Medulla oblongata (tissue), 1 donor: ENCODE measurements around the gene CPEB2.

Source experiments
- DNase-seq: peaks from one replicate; pipeline ENCODE4 v3.0.0-alpha.2; 2015; ENCODE audit errors: extremely low spot score

The CPEB2 gene

DNA sequence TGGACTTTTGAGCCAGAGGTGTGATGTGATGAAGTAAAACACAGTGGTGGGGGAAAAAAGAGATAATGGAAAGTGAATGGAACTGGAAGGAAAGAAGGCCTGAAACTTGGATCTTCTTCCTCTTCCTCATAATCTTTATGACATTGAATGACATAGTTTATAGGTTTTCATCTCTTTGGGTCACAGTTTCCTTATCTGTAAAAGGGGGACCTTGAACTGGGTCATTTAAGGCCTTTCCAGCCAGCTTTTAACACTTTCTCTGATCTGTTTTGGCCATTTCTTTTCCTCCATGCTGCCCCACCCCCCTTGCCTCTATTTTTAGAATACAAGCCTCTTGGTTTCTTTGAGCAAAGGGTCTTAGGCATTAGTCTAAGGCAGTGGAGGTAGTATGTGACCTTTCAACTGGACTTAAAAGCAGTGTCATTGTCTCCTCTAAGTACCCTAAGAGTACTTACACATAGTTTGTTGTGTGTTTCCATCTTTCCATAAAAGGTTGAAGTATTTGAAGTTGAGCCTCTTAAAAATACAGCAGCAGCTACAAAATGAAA, 7.8 kb downstream of the CPEB2 start:
- no peak for DNase-seq

- no peak for DNase-seq
These were observed 8.9 kb downstream of the CPEB2 start for GRCh38 chr4:15011166-15011565.

GRCh38 chr4:15012017-15012788, 9.9 kb downstream of the CPEB2 start:
- peak; percentile 63 for DNase-seq

DNA sequence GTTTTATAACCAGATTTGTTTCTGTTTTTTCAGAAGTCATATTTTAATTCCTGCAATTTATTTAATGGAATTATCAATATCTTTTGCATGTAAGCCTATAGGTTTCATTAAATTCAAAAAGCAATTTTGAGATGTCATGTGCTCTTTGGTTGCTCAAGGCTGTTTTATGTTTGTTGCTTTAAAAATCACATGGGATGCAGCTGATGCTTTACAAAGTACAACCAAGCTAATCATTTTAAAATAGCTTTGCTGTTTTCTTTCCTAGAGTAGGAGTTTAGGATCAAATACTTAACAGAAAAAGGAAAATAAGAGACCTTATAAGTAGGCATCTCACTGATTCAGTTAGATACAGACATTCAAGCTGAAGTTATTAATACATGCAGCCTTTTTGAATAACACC, 11.3 kb downstream of the CPEB2 start:
- no peak for DNase-seq

DNA sequence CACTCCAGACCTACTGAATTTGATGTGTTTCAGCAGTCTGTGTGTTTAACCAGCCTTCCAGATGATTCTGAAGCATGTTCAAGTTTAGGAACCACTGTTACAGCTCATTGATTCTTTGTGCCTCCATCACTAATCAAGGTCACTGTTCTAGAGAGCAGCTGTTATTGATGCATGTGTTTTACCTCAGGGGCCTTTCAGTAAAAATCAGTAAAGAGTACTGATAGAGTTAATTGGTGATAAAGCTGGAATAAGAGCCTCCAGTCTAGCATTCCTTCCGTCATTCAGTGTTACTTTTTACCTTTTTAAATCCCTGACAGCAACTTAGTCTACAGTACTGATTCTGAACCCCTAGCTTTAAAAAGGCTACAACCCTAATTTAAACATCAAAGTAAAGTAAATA, 12.9 kb downstream of the CPEB2 start:
- DNase-seq, result no peak

GRCh38 chr4:15018361-15018760, 16.1 kb downstream of the CPEB2 start:
- no peak for DNase-seq

- peak; percentile 69 for DNase-seq
These were observed 18.4 kb downstream of the CPEB2 start for GRCh38 chr4:15020502-15021286.

- peak; percentile 68 for DNase-seq
These were observed 19.0 kb downstream of the CPEB2 start for GRCh38 chr4:15021311-15021710.

DNA sequence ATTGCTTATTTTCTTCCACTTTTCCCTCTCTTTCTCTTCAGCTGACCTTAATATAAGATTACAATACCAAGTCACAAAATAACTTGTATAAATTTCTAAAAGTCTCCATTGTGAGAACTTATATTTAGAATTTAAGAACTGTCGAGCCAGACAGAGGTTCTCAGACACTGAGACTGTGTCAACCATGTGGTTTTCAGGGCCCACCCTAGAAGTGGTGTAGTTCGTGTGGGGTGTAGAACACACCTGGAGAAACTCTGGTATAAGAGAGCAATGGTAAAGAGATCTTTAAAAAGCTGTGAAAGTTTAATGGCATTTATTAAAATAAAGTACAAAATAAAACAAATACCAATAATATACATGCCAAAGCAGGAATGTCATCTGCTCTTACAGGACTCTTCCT, 19.7 kb downstream of the CPEB2 start:
- DNase-seq, result no peak

GRCh38 chr4:15024386-15024785, 22.1 kb downstream of the CPEB2 start:
- DNase-seq, result no peak

GRCh38 chr4:15025693-15026092, 23.4 kb downstream of the CPEB2 start:
- DNase-seq, result no peak

- no peak for DNase-seq
These were observed 25.7 kb downstream of the CPEB2 start for GRCh38 chr4:15027921-15028435.

- DNase-seq, result no peak
These were observed 28.9 kb downstream of the CPEB2 start for GRCh38 chr4:15031197-15031596.

DNA sequence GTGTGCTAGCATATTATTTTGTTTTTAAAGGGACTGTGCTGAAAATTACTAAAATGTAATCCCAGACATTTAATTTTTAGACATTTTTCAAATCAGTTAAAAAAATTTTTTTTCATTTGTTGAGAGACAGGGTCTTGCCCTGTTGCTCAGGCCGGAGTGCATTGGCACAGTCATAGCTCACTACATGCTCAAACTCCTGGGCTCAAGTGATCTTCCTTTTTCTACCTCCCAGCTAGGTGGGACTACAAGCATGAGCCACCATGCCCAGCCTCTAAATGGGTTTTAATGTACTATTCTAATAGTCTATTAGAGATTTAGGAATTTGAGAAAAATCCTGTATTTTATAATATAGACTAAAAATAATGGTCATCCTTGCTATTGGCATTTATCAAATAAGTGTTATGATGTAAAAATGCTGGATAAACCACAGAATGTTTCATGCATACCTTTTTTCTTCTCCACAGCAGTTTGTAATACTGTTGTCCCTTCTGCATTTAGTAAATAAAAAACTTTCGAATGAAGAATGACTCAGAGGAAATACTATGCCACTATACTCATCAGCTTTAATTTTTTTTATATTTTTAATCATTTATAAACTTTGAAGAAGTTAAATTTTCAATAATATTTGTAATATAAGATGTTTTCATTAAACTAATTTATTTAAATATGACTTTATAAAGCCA, 29.9 kb downstream of the CPEB2 start:
- no peak for DNase-seq

- DNase-seq, result no peak
These were observed 31.9 kb downstream of the CPEB2 start for GRCh38 chr4:15034071-15034764.

GRCh38 chr4:15035159-15035558, 32.9 kb downstream of the CPEB2 start:
- DNase-seq, result no peak

GRCh38 chr4:15037923-15038541, 35.8 kb downstream of the CPEB2 start:
- no peak for DNase-seq

DNA sequence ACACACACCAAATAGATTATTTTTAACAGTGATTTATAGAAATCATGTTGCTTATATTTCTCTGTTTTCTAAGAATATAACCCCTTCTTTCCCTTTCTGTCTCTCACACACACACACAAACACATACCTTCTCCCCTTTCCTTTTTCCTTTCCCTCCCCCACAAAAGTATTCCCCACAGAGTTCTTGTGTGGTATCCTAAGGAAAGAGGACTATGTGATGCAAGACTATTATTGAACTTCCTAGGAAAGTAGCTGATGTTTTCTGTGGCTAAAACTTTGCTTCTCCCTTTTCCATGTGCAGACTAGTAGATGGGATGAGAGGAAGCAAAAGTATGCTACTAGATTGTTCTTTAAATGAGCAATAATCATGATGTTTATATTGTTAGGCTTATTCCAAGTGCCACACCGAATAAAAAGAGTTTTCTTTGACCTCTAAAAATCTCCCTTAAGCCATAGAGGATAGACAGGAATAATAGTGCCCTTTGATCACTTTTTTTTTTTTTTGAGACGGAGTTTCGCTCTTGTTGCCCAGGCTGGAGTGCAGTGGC, 38.7 kb downstream of the CPEB2 start:
- DNase-seq, result no peak

DNA sequence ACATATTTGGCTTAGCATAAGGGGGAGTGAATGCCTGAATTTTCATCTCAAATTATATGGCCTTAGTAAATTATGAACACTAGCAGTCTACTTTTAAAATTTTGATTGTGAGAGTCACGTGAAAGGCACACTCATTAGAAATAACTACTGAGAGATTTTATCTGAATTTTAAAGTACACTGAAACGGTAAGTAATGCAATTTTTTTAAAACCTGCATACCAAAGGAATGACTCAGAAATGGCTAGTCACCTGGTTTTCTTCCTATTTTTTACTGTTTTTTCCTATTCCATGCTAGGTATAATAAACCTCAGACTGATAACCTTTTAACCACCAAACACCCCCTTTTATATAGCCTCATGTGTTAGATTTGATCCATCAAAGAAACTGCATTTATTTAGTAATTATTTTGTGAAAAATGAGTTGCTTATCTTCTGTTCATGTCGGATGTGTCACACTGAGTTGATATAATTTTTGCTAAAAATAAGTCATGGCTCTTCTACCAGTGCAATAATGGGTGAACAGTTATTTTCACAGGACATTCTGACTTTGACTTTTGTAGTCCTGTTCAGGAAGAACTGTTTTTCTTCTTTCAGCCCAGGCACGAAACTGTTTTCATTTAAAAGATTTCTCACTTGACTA, 40.4 kb downstream of the CPEB2 start:
- no peak for DNase-seq

DNA sequence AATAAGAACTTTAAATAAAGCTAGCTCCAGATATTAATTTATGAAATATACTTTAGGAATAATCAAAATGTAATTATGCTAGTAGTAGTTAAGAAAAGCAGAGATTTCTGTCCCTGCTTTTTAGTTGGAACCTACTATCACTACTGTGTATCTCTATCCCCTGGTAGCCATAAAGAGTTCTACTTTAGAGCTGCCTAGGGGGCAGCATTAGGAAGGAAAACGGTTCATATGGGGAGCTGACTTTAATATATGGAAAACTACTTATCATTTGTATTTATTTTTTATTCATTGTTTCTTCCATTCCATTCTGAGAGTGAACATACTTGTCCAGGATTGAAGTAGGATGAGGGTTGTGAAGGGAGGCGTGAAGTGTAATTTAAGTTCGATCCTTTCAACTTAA, 40.9 kb downstream of the CPEB2 start:
- peak; percentile 61 for DNase-seq
